Fibroblast of pulmonary artery (primary cell): ENCODE results near the gene ZNF441.
"Not testable (repeated sequence)": the region's sequence is repeated elsewhere in the genome, so short reads cannot be mapped to it uniquely, and the experiment has no call there.

Experiments used
- DNase-seq: peaks from one replicate; pipeline ENCODE4 v3.0.0-alpha.2; 2010; ENCODE audit warnings: low read depth
- H3K4me3 ChIP-seq: replicated peaks from 2 replicates; pipeline ENCODE4 v1.5.1; 2011; ENCODE audit warnings: low read depth, mild to moderate bottlenecking, control low read depth, low read length, moderate library complexity
- TF ChIP-seq, protein P1 (sequence below): IDR thresholded peaks from 2 replicates; pipeline ENCODE4 v1.5.1; 2011; ENCODE audit warnings: mild to moderate bottlenecking, control low read depth, low read length, inconsistent platforms; ENCODE audit errors: missing control alignments

ZNF441 gene

DNA sequence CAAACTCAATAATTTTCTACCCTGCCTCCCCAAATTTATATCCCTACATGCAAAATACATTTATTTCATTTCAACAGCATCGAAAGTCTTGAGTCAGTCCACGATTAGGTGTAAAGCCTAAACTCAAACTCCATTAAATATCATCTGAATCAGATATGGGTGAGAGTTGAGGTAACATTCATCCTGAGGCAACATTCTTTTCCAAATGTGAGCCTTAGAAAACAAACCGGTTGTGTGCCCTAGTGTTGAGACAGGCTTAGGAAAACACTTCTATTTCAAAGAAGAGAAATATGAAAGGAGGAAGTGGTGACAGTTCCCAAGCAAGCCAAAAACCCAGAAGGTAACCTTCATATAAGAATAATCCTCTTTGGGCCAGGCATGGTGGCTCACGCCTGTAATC, 12.1 kb upstream of the ZNF441 start:
- DNase-seq: no peak
- H3K4me3 ChIP-seq: no peak overlapping the region
- TF ChIP-seq, protein P1, sequence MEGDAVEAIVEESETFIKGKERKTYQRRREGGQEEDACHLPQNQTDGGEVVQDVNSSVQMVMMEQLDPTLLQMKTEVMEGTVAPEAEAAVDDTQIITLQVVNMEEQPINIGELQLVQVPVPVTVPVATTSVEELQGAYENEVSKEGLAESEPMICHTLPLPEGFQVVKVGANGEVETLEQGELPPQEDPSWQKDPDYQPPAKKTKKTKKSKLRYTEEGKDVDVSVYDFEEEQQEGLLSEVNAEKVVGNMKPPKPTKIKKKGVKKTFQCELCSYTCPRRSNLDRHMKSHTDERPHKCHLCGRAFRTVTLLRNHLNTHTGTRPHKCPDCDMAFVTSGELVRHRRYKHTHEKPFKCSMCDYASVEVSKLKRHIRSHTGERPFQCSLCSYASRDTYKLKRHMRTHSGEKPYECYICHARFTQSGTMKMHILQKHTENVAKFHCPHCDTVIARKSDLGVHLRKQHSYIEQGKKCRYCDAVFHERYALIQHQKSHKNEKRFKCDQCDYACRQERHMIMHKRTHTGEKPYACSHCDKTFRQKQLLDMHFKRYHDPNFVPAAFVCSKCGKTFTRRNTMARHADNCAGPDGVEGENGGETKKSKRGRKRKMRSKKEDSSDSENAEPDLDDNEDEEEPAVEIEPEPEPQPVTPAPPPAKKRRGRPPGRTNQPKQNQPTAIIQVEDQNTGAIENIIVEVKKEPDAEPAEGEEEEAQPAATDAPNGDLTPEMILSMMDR: no peak

DNA sequence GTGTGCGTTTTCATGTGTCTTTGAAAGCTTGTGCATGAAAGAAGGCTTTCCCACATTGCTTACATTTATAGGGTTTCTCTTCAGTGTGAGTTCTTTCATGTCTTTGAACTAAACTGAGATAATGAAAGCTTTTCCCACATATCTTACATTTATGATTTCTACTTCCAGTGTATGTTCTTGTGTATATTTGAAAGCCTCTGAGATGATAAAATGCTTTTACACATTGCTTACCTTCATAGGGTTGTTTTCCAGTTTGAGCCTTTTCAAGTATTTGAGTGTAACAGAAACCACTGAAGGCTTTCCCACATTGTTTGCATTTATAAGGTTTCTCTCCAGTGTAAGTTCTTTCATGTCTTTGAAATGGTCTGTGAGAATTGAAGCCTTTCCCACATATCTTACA, 9.8 kb upstream of the ZNF441 start:
- no peak overlapping the region for H3K4me3 ChIP-seq
- TF ChIP-seq, protein P1: no peak
- DNase-seq: no peak

GRCh38 chr19:11759805-11760204, 7.0 kb upstream of the ZNF441 start:
- TF ChIP-seq, protein P1: no peak
- no peak overlapping the region for H3K4me3 ChIP-seq
- no peak for DNase-seq

- H3K4me3 ChIP-seq: no peak overlapping the region
- no peak for DNase-seq
- TF ChIP-seq, protein P1: no peak
Measured at GRCh38 chr19:11763117-11763516, 3.7 kb upstream of the ZNF441 start.

GRCh38 chr19:11763611-11764010, 3.2 kb upstream of the ZNF441 start:
- TF ChIP-seq, protein P1: no peak
- no peak for DNase-seq
- no peak overlapping the region for H3K4me3 ChIP-seq

GRCh38 chr19:11767633-11768133, 883 bp downstream of the ZNF441 start:
- TF ChIP-seq, protein P1: no peak
- DNase-seq: peak; percentile 42
- peak overlapping the region; percentile 90 for H3K4me3 ChIP-seq

GRCh38 chr19:11769995-11770394, 3.2 kb downstream of the ZNF441 start:
- TF ChIP-seq, protein P1: no peak
- DNase-seq: no peak
- no peak overlapping the region for H3K4me3 ChIP-seq

DNA sequence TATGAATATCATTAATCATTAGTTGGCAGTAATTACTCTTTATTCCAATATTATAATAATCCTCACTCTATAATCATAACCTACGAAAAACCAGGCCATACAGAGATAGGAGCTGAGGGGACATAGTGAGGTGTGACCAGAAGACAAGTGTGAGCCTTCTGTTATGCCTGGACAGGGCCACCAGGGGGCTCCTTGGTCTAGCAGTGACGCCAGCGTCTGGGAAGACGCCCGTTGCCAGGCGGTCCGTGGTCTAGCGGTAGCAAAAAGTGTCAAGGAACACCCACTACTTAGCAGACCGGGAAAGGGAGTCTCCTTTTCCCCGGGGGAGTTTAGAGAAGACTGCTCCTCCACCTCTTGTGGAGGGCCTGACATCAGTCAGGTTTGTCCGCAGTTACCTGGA, 4.7 kb downstream of the ZNF441 start:
- DNase-seq, H3K4me3 ChIP-seq: not testable (repeated sequence)

DNA sequence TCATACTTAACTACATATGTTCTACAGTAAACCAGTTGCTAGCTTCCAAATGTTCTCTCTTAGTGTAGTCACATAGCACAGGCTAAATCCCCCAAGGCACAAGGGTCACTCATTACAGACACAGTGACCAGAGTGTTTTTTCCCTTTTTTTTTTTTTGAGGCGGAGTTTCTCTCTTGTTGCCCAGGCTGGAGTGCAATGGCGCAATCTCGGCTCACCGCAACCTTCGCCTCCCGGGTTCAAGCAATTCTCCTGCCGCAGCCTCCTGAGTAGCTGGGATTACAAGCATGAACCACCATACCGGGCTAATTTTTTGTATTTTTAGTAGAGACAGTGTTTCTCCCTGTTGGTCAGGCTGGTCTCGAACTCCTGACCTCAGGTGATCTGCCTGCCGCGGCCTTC, 9.9 kb downstream of the ZNF441 start:
- DNase-seq, H3K4me3 ChIP-seq: not testable (repeated sequence)
